ENCODE measurements around the gene OR10R2. TPM values are rescaled to one million over a fixed set of nuclear protein-coding genes. Genes with fewer than 3 reads are reported as not detected.

OR10R2 gene
- total RNA-seq, 1 donor from 2014 or later: not detected

- Mint-ChIP-seq H3K4me3 (ENCODE audit: unreplicated experiment) (no peak overlapping the region), H3K36me3 (ENCODE audit: low read depth, unreplicated experiment) (no peaks in the 10 kb centered on the region), H3K9me3 (ENCODE audit: unreplicated experiment) (no peaks in the 10 kb centered on the region), H3K27me3 (ENCODE audit: low read depth, unreplicated experiment) (peaks cover 2% of the 10 kb centered on the region), H3K27ac (ENCODE audit: unreplicated experiment) (peak overlapping the region; percentile 9), H3K4me1 (ENCODE audit: low read depth, unreplicated experiment) (peaks cover 2% of the 10 kb centered on the region)
- Histone ChIP-seq H2AFZ (ENCODE audit: low read depth, low read length) (no peak overlapping the region), H3K9me3 (ENCODE audit: insufficient read depth, low read depth, low read length) (no peaks in the 10 kb centered on the region), H3K27me3 (ENCODE audit: insufficient read depth, low read length) (no peaks in the 10 kb centered on the region), H3K36me3 (ENCODE audit: insufficient read depth, low read length) (no peaks in the 10 kb centered on the region), H3K4me2 (ENCODE audit: low read length) (no peak overlapping the region), H3K4me1 (ENCODE audit: insufficient read depth, low read length) (no peaks in the 10 kb centered on the region), H3K79me2 (ENCODE audit: insufficient read depth, low read length) (no peaks in the 10 kb centered on the region), H3K27ac (ENCODE audit: low read depth, low read length) (no peak overlapping the region), H3K4me3 (ENCODE audit: insufficient read depth, low read depth, low read length) (no peak overlapping the region), H3K9ac (ENCODE audit: low read length) (no peak overlapping the region), H4K20me1 (ENCODE audit: insufficient read depth, low read length) (no peaks in the 10 kb centered on the region)
- no peak for FAIRE-seq
- DNase-seq (ENCODE audit: low read depth): peak; percentile 6
- TF ChIP-seq CTCF (IDR thresholded peaks at IDR 0.05; ENCODE audit: insufficient read depth, low read depth, low read length): no peak
- no peak for TF ChIP-seq EZH2 (IDR thresholded peaks at IDR 0.05; ENCODE audit: insufficient read depth, low read length)
Measured at GRCh38 chr1:158527190-158527815, 55.3 kb downstream of the OR10R2 start.

Other genes with a start within 250 kb of the OR10R2 start
- gene CD1A, start 217.8 kb upstream of the OR10R2 start, total RNA-seq: not detected in 2 replicates
- not detected in 2 replicates for gene CD1C, start 182.3 kb upstream of the OR10R2 start, total RNA-seq
- gene CD1B, start 140.7 kb upstream of the OR10R2 start, total RNA-seq: not detected in 2 replicates
- gene CD1E, start 118.3 kb upstream of the OR10R2 start, total RNA-seq: not detected in 2 replicates
- gene OR10T2, start 72.8 kb upstream of the OR10R2 start, total RNA-seq: not detected in 2 replicates
- not detected in 2 replicates for gene OR10K2, start 46.0 kb upstream of the OR10R2 start, total RNA-seq
- not detected in 2 replicates for gene OR10K1, start 10.4 kb upstream of the OR10R2 start, total RNA-seq
- not detected in 2 replicates for gene OR6Y1, start 82.2 kb downstream of the OR10R2 start, total RNA-seq
- not detected in 2 replicates for gene OR6P1, start 98.4 kb downstream of the OR10R2 start, total RNA-seq
- not detected in 2 replicates for gene OR10X1, start 107.7 kb downstream of the OR10R2 start, total RNA-seq
- not detected in 2 replicates for gene OR10Z1, start 133.0 kb downstream of the OR10R2 start, total RNA-seq
- 0.02 and 0.09 TPM in 2 replicates for gene SPTA1, start 214.5 kb downstream of the OR10R2 start, total RNA-seq
- not detected in 2 replicates for gene OR6K2, start 228.4 kb downstream of the OR10R2 start, total RNA-seq
- not detected in 2 replicates for gene OR6K3, start 248.5 kb downstream of the OR10R2 start, total RNA-seq